GM12865 (cell line): ENCODE measurements around the gene ARHGEF12.

Experiments
- DNase-seq: peaks from one replicate; pipeline ENCODE4 v3.0.0; 2010; ENCODE audit warnings: low read depth
- H3K4me3 ChIP-seq: 2 replicates; pipeline ENCODE4 v1.5.1; 2011; ENCODE audit warnings: mild to moderate bottlenecking, low read depth, low read length, control low read depth
- TF ChIP-seq, protein P1 (sequence below): IDR thresholded peaks from 2 replicates; pipeline ENCODE4 v1.5.1; 2011; ENCODE audit warnings: low read length, control low read depth, low read depth, inconsistent platforms; ENCODE audit not compliant: insufficient read depth; ENCODE audit errors: missing control alignments

The ARHGEF12 gene

DNA sequence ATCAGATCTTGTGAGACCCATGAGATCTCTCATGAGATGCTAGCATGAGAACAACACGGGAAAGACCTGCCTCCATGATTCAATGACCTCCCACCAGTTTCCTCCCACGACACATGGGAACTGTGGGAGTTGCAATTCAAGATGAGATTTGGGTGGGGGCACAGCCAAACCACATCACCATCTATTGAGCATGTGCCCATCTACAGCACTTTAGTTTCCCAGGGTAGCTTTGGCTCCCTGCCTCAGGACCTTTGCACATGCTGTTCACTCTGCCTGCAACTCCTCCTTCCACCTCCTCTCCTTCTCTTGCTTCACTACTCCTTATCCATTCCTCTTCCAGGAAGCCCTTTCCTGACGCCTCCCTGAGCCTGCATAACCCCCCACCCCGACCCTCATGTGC, 192.5 kb downstream of the ARHGEF12 start:
- DNase-seq = no peak
- H3K4me3 ChIP-seq = no peak overlapping the region
- TF ChIP-seq, protein P1, sequence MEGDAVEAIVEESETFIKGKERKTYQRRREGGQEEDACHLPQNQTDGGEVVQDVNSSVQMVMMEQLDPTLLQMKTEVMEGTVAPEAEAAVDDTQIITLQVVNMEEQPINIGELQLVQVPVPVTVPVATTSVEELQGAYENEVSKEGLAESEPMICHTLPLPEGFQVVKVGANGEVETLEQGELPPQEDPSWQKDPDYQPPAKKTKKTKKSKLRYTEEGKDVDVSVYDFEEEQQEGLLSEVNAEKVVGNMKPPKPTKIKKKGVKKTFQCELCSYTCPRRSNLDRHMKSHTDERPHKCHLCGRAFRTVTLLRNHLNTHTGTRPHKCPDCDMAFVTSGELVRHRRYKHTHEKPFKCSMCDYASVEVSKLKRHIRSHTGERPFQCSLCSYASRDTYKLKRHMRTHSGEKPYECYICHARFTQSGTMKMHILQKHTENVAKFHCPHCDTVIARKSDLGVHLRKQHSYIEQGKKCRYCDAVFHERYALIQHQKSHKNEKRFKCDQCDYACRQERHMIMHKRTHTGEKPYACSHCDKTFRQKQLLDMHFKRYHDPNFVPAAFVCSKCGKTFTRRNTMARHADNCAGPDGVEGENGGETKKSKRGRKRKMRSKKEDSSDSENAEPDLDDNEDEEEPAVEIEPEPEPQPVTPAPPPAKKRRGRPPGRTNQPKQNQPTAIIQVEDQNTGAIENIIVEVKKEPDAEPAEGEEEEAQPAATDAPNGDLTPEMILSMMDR = no peak

DNA sequence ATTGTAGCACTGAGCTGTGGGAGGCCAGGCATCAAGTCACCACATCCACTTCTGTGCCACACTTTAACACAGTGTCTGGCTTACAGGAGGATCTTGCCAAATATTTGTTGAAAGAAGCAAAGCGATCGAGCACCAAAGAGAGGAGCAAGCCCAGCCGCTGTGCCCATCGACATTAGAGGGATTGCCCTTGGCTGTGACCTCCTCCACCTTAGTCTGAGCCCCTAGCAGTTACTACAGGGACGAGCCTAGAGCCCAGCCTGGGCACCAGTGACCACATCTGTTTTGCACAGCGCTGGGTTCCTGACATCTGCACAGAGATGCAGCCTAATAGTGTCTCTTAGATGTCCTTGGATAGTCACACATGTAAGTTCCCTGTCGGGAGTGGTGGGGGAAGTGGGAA, 193.0 kb downstream of the ARHGEF12 start:
- TF ChIP-seq, protein P1 = no peak
- no peak overlapping the region for H3K4me3 ChIP-seq
- DNase-seq = no peak

DNA sequence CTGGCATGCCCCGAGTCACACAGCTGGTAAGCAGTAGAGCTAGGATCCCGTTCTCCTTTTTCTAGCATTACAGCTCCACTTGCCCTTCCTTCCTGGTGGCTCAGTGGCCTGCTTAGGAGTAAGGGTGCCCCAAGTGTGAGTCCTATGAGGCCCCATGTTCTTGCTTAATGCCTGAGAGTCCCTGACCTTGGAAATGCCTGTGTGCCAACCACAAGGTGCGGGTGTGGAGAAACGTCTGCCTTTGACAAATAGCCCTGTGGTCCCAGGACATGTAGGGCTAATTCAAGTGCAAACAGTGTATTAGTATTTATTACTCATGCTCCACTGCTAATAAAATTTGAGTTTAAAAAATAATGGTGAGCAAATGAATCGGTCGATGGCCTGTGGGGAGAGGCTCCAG, 193.7 kb downstream of the ARHGEF12 start:
- TF ChIP-seq, protein P1 = no peak
- no peak overlapping the region for H3K4me3 ChIP-seq
- no peak for DNase-seq

DNA sequence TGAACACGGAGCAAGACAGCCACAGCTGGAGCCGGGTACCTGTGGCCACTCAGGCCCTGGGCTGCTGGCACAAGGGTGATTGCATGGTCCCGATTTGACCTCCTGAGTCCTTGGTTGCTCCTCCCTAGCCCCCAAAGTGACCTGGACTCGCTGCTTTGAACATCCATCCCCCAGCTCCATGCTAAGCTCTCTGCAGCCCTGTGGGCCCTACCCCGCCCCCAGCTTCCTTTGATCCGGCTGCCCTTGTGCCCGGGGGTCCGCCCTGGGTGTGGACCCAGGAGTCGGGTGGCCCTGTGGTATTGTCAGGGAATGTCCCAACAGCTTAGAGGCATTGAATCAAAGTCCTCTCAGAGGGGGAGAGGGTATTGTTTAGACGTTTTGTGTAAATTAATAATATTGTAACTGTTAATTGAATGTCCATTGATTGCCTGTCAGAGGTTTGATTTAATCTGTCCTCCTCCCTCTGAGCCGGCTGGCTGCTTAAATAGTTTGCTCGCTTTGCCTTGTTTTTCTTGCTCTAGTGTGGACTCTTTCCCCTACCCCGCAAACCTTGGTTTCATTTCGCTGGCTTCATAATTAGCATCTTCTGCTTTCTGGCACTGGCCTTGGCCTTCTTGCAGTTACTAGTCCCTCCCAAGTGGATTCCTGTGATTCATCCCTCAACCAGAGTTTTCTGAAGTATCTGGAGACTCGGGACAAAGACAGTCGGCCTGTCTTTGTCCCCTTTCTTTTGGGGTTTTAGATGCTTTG, 196.0 kb downstream of the ARHGEF12 start:
- TF ChIP-seq, protein P1 = no peak
- no peak overlapping the region for H3K4me3 ChIP-seq
- DNase-seq = no peak

DNA sequence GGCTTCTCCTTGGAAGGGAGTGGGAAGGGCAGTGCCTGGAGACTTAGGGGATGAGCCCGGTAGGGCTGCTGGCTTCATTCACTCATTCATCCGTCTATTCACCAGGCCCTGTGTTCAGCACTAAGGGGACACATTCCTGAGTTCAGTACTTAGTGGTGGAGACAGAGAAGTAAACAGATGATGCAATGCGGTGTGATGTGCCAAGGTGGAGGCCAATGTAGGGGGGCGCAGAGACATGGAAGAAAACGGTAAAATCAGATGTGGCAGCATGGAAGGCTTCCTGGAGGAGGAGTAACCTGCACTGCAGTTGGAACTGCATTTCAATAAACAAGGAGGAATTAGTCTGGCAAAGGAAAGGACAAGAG, 196.6 kb downstream of the ARHGEF12 start:
- TF ChIP-seq, protein P1 = no peak

DNA sequence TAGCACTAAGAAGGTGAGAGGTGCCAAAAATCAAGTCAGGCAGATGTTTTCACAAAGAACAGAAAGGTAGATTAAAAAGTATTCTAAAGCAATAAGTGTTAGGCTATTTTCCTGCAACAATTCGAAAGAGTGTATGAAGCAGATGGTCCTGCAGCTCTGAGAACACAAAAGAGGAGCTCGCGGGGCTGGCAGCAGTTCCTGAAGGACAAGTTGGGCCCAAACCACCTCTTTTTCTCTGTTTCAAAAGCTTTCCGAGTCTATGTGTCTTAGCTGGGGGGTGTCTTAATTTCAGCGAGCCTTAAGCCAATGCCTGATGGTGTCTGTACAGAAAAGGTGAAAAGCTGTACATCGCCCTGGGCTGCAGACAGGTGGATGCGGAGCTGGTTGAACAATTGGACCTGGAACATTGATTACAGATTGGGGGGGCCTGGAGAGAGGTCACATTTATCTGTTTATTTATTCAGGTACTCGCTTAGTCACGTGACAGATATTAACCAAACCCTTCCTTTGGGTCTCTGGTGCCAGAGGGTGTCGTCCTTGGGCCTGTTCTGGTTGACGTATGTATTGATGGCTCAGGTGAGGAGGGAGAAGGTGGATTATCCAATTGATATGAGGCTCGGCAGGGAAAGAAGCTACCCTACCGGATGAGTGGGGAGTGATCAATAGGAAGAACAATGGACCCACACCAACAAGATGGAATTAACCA, 200.0 kb downstream of the ARHGEF12 start:
- TF ChIP-seq, protein P1 = no peak
- no peak overlapping the region for H3K4me3 ChIP-seq
- DNase-seq = no peak

More for the DNA sequence above, 196.6 kb downstream of the ARHGEF12 start:
- H3K4me3 ChIP-seq = no peak overlapping the region
- DNase-seq = no peak

DNA sequence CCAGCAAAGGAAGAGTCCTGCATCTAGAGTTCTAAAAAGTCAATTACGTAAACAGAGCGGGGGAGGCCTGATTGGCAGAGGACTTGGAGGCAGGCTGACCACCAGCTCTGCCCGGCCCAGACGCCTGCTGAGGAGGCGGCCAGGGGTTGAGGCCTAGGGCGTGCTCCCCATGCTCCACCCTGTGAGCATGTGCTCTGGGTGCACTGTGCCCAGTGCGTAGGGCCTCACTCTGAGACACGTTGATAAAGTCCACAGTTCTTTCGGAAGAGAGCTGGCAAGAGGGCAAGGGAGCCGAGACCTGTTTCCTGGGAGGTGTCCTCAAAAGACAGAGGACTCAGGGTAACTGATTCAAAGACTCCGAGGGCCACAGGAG, 200.6 kb downstream of the ARHGEF12 start:
- H3K4me3 ChIP-seq = no peak overlapping the region
- DNase-seq = no peak
- TF ChIP-seq, protein P1 = no peak
